K562 (cell line): ENCODE results near the gene ABT1. TPM values are rescaled to one million over a fixed set of nuclear protein-coding genes. Genes with fewer than 3 reads are reported as not detected.

Experiments used
- ATF3 ChIP-seq, 2 experiments: fragments of 450-650 bp in 1 of 2; sonication (generic) in 1 of 2; formaldehyde crosslinking in 1 of 2; IDR thresholded peaks in 1 of 2; conservative IDR thresholded peaks in 1 of 2; 2 replicates each; pipeline versions ENCODE4 v1.6.1 to v1.8.1; 2016 to 2023; ENCODE audit warnings: mild to moderate bottlenecking in 2 of 2, moderate library complexity in 2 of 2, inconsistent platforms in 1 of 2, missing genetic modification reagents in 1 of 2
- ATF6 ChIP-seq: sonication (generic); formaldehyde crosslinking; IDR thresholded peaks from 2 replicates; pipeline ENCODE4 v1.4.0; 2020; ENCODE audit warnings: mild to moderate bottlenecking, missing genetic modification reagents
- ATF7 ChIP-seq: fragments of 450-650 bp; IDR thresholded peaks from 2 replicates; pipeline ENCODE4 v1.7.1; 2014; ENCODE audit warnings: mild to moderate bottlenecking, moderate library complexity
- BRCA1 ChIP-seq, 2 experiments: fragments of 450-650 bp in 1 of 2; sonication (generic) in 1 of 2; formaldehyde crosslinking in 1 of 2; IDR thresholded peaks; 2 replicates each; pipeline versions ENCODE4 v1.5.0 to v1.6.1; 2017 to 2020; ENCODE audit warnings: mild to moderate bottlenecking in 1 of 2, missing genetic modification reagents in 1 of 2
- CTBP1 ChIP-seq: fragments of 450-650 bp; IDR thresholded peaks from 2 replicates; pipeline ENCODE4 v1.6.1; 2016; ENCODE audit warnings: borderline replicate concordance
- CUX1 ChIP-seq: fragments of 200-800 bp; sonication (Bioruptor generic); IDR thresholded peaks from 2 replicates; pipeline ENCODE4 v1.6.1; 2016; ENCODE audit warnings: missing genetic modification characterization, missing compliant biosample characterization
- HOXB6 ChIP-seq: fragments of 250-450 bp; sonication (Bioruptor Pico); IDR thresholded peaks from 2 replicates; pipeline ENCODE4 v1.5.1; 2022; ENCODE audit warnings: mild to moderate bottlenecking, borderline replicate concordance
- MAFK ChIP-seq: IDR thresholded peaks from 2 replicates; pipeline ENCODE4 v1.6.1; 2011; ENCODE audit warnings: low read length, improper control_type of control experiment
- NFIX ChIP-seq: fragments of 250-450 bp; sonication (Bioruptor Pico); IDR thresholded peaks from 2 replicates; pipeline ENCODE4 v1.4.0; 2020; ENCODE audit warnings: low read depth, mild to moderate bottlenecking, moderate library complexity
- TFE3 ChIP-seq: fragments of 450-650 bp; formaldehyde crosslinking; IDR thresholded peaks from 2 replicates; pipeline ENCODE4 v1.4.0; 2020; ENCODE audit warnings: mild to moderate bottlenecking, mixed read lengths
- polyA plus RNA-seq, 8 experiments: library from polyadenylated mRNA; depleted of rRNA in 4 of 8; stranded (reverse) in 5 of 8; unstranded in 3 of 8; fragments of >200 nt; fragmentation: Nextera tagmentation in 2 of 8; fragmentation: Illumina TruSeq in 1 of 8; extraction: Ambion mirVana in 2 of 8; extraction: Trizol in 1 of 8; gene quantifications; 2 replicates each; pipeline versions ENCODE4 v1.2.1 to v1.2.3, GENCODE V29; 2011 to 2014; ENCODE audit warnings: inconsistent platforms in 1 of 8, missing spikeins in 1 of 8
- total RNA-seq, 7 experiments: library from RNA; depleted of rRNA in 6 of 7; stranded (reverse); fragments of >200 nt in 6 of 7; fragmentation: Illumina TruSeq in 2 of 7; extraction: Trizol in 2 of 7; gene quantifications; 2 replicates each; pipeline versions ENCODE4 v1.2.1 to v1.2.3, GENCODE V29; 2011 to 2021; ENCODE audit warnings: low replicate concordance in 1 of 7

ABT1 gene
- total and polyA plus RNA-seq, 9 of the 15 experiments (the other 6 are each of a cell fraction or from before 2014, with no cell fraction given) = 8.8 to 52.7 (median 40.7) TPM

GRCh38 chr6:26595669-26596269 is 984 bp upstream of the ABT1 start (continued):
- TF ChIP-seq CTBP1 (peak; percentile 94), TFE3 (CRISPR knock-in tag) (no peak), NFIX (no peak), CUX1 (no peak), MAFK (peak; percentile 33; the same call in 1 of the 2 replicates), ATF6 (CRISPR knock-in tag) (no peak; the same call in 1 of the 2 replicates), ATF3 (IDR thresholded peaks at IDR 0.05) (no peak), ATF3 (CRISPR knock-in tag; conservative IDR thresholded peaks at IDR 0.05) (no peak; the same call in 1 of the 2 replicates), ATF7 (peak; percentile 78), HOXB6 (CRISPR knock-in tag) (no peak), BRCA1 (IDR thresholded peaks at IDR 0.05) (no peak), BRCA1 (CRISPR knock-in tag; IDR thresholded peaks at IDR 0.05) (no peak)
